ENCODE results near the gene ZCCHC4.

ZCCHC4 gene

DNA sequence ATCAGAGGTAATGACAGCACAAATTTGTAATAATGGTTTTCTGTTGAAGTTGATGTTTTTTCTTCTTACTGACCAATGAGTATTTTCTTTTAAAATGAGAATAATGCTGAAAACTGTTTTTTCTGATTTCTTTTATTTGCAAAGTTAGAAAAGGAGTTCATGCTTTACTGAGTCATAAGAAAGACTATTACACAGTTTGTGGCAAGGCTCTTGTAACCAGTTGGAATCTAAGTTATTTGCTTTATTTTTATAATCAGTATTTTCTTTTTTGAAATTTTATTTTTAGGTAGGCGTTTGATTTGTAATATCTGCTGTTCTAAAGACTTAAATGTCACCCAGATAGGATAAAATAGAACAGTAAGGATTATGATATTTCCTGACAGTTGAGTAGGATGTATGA lies 89.9 kb downstream of the ZCCHC4 start:
- ATAC-seq, result no peak
- no peak for TF ChIP-seq TCF4 (CRISPR knock-in tag; IDR thresholded peaks at IDR 0.05; ENCODE audit: borderline replicate concordance)

- no peak for ATAC-seq
- TF ChIP-seq ARNTL (CRISPR knock-in tag; IDR thresholded peaks at IDR 0.05; ENCODE audit: borderline replicate concordance, low read depth) (no peak), PATZ1 (CRISPR knock-in tag; IDR thresholded peaks at IDR 0.05; ENCODE audit: borderline replicate concordance) (no peak), TCF4 (CRISPR knock-in tag; IDR thresholded peaks at IDR 0.05; ENCODE audit: borderline replicate concordance) (no peak), PPARA (CRISPR knock-in tag; IDR thresholded peaks at IDR 0.05; ENCODE audit: borderline replicate concordance) (no peak), ZFP30 (CRISPR knock-in tag; IDR thresholded peaks at IDR 0.05) (no peak), BACH2 (CRISPR knock-in tag; IDR thresholded peaks at IDR 0.05; ENCODE audit: borderline replicate concordance) (no peak)
- TF ChIP-seq, protein P1, sequence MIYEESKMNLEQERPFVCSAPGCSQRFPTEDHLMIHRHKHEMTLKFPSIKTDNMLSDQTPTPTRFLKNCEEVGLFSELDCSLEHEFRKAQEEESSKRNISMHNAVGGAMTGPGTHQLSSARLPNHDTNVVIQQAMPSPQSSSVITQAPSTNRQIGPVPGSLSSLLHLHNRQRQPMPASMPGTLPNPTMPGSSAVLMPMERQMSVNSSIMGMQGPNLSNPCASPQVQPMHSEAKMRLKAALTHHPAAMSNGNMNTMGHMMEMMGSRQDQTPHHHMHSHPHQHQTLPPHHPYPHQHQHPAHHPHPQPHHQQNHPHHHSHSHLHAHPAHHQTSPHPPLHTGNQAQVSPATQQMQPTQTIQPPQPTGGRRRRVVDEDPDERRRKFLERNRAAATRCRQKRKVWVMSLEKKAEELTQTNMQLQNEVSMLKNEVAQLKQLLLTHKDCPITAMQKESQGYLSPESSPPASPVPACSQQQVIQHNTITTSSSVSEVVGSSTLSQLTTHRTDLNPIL (CRISPR knock-in tag; IDR thresholded peaks at IDR 0.05; ENCODE audit: low read depth), result no peak
These were observed 91.1 kb downstream of the ZCCHC4 start for GRCh38 chr4:25403699-25404098.

DNA sequence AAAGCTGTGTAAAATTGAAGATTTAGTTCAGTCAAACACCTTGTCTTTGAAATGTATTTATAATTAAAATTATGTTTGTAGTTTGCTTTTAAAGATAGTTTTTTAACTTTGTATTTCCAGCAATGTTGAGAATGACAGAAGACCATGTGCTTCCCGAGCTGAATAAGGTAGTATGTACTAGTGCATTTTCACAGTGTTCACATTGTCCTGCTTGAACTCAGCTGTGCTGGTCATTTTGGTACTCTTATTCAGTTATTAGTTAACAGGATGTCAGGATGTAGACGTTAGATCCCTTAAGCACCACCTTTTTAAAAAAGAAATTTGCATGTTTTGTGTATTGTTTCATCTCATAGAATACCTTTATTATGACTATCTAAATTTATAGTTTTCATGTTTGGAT lies 92.9 kb downstream of the ZCCHC4 start:
- ATAC-seq, result no peak
- no peak for TF ChIP-seq ZC3H10 (CRISPR knock-in tag; IDR thresholded peaks at IDR 0.05)
- no peak for TF ChIP-seq ZNF70 (CRISPR knock-in tag; IDR thresholded peaks at IDR 0.05)
- no peak for TF ChIP-seq CSDC2 (CRISPR knock-in tag; IDR thresholded peaks at IDR 0.05)

- TF ChIP-seq ZFP30 (CRISPR knock-in tag; IDR thresholded peaks at IDR 0.05), result no peak
- no peak for TF ChIP-seq RARB (CRISPR knock-in tag; IDR thresholded peaks at IDR 0.05)
- TF ChIP-seq PPARA (CRISPR knock-in tag; IDR thresholded peaks at IDR 0.05; ENCODE audit: borderline replicate concordance), result no peak
- TF ChIP-seq, protein P2, sequence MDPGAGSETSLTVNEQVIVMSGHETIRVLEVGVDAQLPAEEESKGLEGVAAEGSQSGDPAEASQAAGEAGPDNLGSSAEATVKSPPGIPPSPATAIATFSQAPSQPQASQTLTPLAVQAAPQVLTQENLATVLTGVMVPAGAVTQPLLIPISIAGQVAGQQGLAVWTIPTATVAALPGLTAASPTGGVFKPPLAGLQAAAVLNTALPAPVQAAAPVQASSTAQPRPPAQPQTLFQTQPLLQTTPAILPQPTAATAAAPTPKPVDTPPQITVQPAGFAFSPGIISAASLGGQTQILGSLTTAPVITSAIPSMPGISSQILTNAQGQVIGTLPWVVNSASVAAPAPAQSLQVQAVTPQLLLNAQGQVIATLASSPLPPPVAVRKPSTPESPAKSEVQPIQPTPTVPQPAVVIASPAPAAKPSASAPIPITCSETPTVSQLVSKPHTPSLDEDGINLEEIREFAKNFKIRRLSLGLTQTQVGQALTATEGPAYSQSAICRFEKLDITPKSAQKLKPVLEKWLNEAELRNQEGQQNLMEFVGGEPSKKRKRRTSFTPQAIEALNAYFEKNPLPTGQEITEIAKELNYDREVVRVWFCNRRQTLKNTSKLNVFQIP (CRISPR knock-in tag; IDR thresholded peaks at IDR 0.05; ENCODE audit: borderline replicate concordance, low read depth), result no peak
- no peak for TF ChIP-seq ISL1 (CRISPR knock-in tag; IDR thresholded peaks at IDR 0.05)
- TF ChIP-seq, protein P1 (CRISPR knock-in tag; IDR thresholded peaks at IDR 0.05; ENCODE audit: low read depth), result no peak
- no peak for TF ChIP-seq ARNTL (CRISPR knock-in tag; IDR thresholded peaks at IDR 0.05; ENCODE audit: borderline replicate concordance, low read depth)
- TF ChIP-seq BACH2 (CRISPR knock-in tag; IDR thresholded peaks at IDR 0.05; ENCODE audit: borderline replicate concordance), result no peak
- TF ChIP-seq GLIS3 (CRISPR knock-in tag; IDR thresholded peaks at IDR 0.05), result no peak
- no peak for TF ChIP-seq TSHZ2 (CRISPR knock-in tag; IDR thresholded peaks at IDR 0.05)
- TF ChIP-seq PATZ1 (CRISPR knock-in tag; IDR thresholded peaks at IDR 0.05; ENCODE audit: borderline replicate concordance), result no peak
- TF ChIP-seq ZNF565 (CRISPR knock-in tag; conservative IDR thresholded peaks at IDR 0.05; ENCODE audit: low read depth), result no peak
- TF ChIP-seq ESRRG (CRISPR knock-in tag; IDR thresholded peaks at IDR 0.05), result no peak
- no peak for ATAC-seq
These were observed 93.6 kb downstream of the ZCCHC4 start for GRCh38 chr4:25406081-25406692.

All from SK-N-SH treated with all-trans-retinoic acid at 6 μM for 48 hours (cell line).